B cell (primary cell): Measurements from ENCODE around the gene RAB24. TPM values are rescaled to one million over a fixed set of nuclear protein-coding genes. Genes with fewer than 3 reads are reported as not detected.

Experiments
- ATAC-seq: fragments of 200-7000 bp; cut with Tn5 transposase; one replicate; pipeline ENCODE4 v1.10.0; 2021; ENCODE audit warnings: low read depth, mild to moderate bottlenecking, moderate number of reproducible peaks, moderate library complexity
- CTCF ChIA-PET: fragments of 350-600 bp; sonication (Branson Sonifier 250); formaldehyde crosslinking; loops from one replicate; lab custom pipeline; 2021; ENCODE audit warnings: antibody characterized with exemption, inconsistent platforms; lab: Charles Lee
- POLR2A ChIA-PET: fragments of 350-600 bp; sonication (Branson Sonifier 250); formaldehyde crosslinking; loops from one replicate; lab custom pipeline; 2021; ENCODE audit warnings: antibody characterized with exemption; lab: Charles Lee
- DNase-seq: peaks from one replicate; pipeline ENCODE4 v3.0.0; 2013
- H2AFZ ChIP-seq: 2 replicates; pipeline ENCODE4 v1.6.1; 2012; ENCODE audit warnings: mild to moderate bottlenecking, low read depth, low read length; ENCODE audit not compliant: insufficient read depth, poor library complexity, severe bottlenecking
- H3K27ac ChIP-seq, 2 donors: 1 replicate in 1 of 2; 2 replicates in 1 of 2; pipeline ENCODE4 v1.5.1; 2012 to 2013; ENCODE audit warnings: low read length in 2 of 2, mild to moderate bottlenecking in 2 of 2, moderate library complexity in 1 of 2
- H3K27me3 ChIP-seq, 4 experiments: fragments of 200-600 bp in 1 of 4; sonication (generic) in 1 of 4; replicated peaks in 1 of 4; 1 replicate in 2 of 4; 2 replicates in 2 of 4; pipeline versions ENCODE4 v1.6.1 to v1.7.0; 2013 to 2016; ENCODE audit warnings: low read length in 3 of 4, mild to moderate bottlenecking in 2 of 4, mixed read lengths in 1 of 4, moderate library complexity in 1 of 4; ENCODE audit not compliant: insufficient read depth in 4 of 4, control insufficient read depth in 3 of 4; ENCODE audit errors: control extremely low read depth in 1 of 4
- H3K36me3 ChIP-seq, 2 experiments: replicated peaks in 1 of 2; 1 replicate in 1 of 2; 2 replicates in 1 of 2; pipeline versions ENCODE4 v1.6.1 to v1.7.1; 2013; ENCODE audit warnings: low read length in 1 of 2; ENCODE audit not compliant: insufficient read depth in 2 of 2, control insufficient read depth in 1 of 2; ENCODE audit errors: control extremely low read depth in 1 of 2, extremely low read depth in 1 of 2
- H3K4me1 ChIP-seq, 2 donors: fragments of 200-600 bp in 1 of 2; sonication (generic) in 1 of 2; 1 replicate in 1 of 2; 2 replicates in 1 of 2; pipeline versions ENCODE4 v1.5.1 to v1.6.1; 2013 to 2017; ENCODE audit warnings: low read length in 2 of 2; ENCODE audit not compliant: control insufficient read depth in 2 of 2, insufficient read depth in 2 of 2
- H3K4me2 ChIP-seq: replicated peaks from 2 replicates; pipeline ENCODE3; 2012; ENCODE audit warnings: mild to moderate bottlenecking, low read depth, low read length; ENCODE audit not compliant: poor library complexity, severe bottlenecking
- H3K4me3 ChIP-seq, 5 experiments: fragments of 200-600 bp in 1 of 5; sonication (generic) in 1 of 5; 1 replicate in 3 of 5; 2 replicates in 2 of 5; pipeline versions ENCODE4 v1.5.1 to v1.7.0; 2011 to 2016; ENCODE audit warnings: low read length in 4 of 5, mild to moderate bottlenecking in 4 of 5, low read depth in 2 of 5, control low read depth in 1 of 5, moderate library complexity in 1 of 5; ENCODE audit not compliant: insufficient read depth in 1 of 5; ENCODE audit errors: control extremely low read depth in 1 of 5, extremely low read depth in 1 of 5
- H3K79me2 ChIP-seq: fragments of 200-600 bp; sonication (generic); one replicate; pipeline ENCODE4 v1.6.0; 2016; ENCODE audit warnings: low read length; ENCODE audit not compliant: control insufficient read depth, insufficient read depth
- H3K9ac ChIP-seq: fragments of 200-600 bp; sonication (generic); 2 replicates; pipeline ENCODE4 v1.6.1; 2017; ENCODE audit warnings: mild to moderate bottlenecking, low read length, moderate library complexity
- H3K9me3 ChIP-seq, 3 donors: one replicate each; pipeline versions ENCODE4 v1.6.1 to v1.7.1; 2013; ENCODE audit warnings: low read length in 2 of 3; ENCODE audit not compliant: control insufficient read depth in 2 of 3, insufficient read depth in 1 of 3; ENCODE audit errors: control extremely low read depth in 1 of 3
- H4K20me1 ChIP-seq: 2 replicates; pipeline ENCODE4 v1.6.0; 2012; ENCODE audit warnings: mild to moderate bottlenecking, low read length; ENCODE audit not compliant: insufficient read depth, control insufficient read depth, poor library complexity, severe bottlenecking
- H3K27ac Mint-ChIP-seq: one replicate; pipeline ENCODE4 v1.8.0; 2021; ENCODE audit warnings: mixed read lengths
- H3K27me3 Mint-ChIP-seq: one replicate; pipeline ENCODE4 v1.8.0; 2021; ENCODE audit warnings: mixed read lengths
- H3K4me1 Mint-ChIP-seq: one replicate; pipeline ENCODE4 v1.8.0; 2021; ENCODE audit warnings: mixed read lengths
- H3K4me3 Mint-ChIP-seq: one replicate; pipeline ENCODE4 v1.8.0; 2021; ENCODE audit warnings: mixed read lengths
- H3K9me3 Mint-ChIP-seq: one replicate; pipeline ENCODE4 v1.8.0; 2022; ENCODE audit warnings: mixed read lengths; ENCODE audit not compliant: insufficient read depth
- CTCF ChIP-seq: fragments of 200-600 bp; IDR thresholded peaks from one replicate; pipeline ENCODE4 v1.8.0; 2022; ENCODE audit warnings: antibody characterized with exemption, mild to moderate bottlenecking
- EZH2 ChIP-seq: IDR thresholded peaks from 2 replicates; pipeline ENCODE4 v1.6.1; 2012; ENCODE audit warnings: borderline replicate concordance, low read depth, mild to moderate bottlenecking, moderate library complexity, low read length; ENCODE audit not compliant: insufficient read depth, poor library complexity, severe bottlenecking
- WGBS: methylation state at CpG from one replicate; pipeline ENCODE4 v1.1.5; 2013; ENCODE audit warnings: missing lambda C conversion rate; ENCODE audit not compliant: insufficient coverage; 5-methylcytosine and 5-hydroxymethylcytosine counted together
- intact Hi-C: fragments of 100-400 bp; cut with micrococcal nuclease; formaldehyde crosslinking; loops from one replicate; pipeline ENCODE4 v1.10.0; 2022
- polyA plus RNA-seq: library from polyadenylated mRNA; depleted of rRNA; stranded (reverse); fragments of >200 nt; gene quantifications from 2 replicates; pipeline ENCODE4 v1.2.3, GENCODE V29; 2012
- total RNA-seq, 2 donors: library from RNA; stranded (reverse); fragments of 120-200 nt in 1 of 2; gene quantifications; 1 replicate in 1 of 2; 2 replicates in 1 of 2; pipeline versions ENCODE4 v1.2.3 to v1.2.4, GENCODE V29; 2013 to 2022

Gene RAB24
- total and polyA plus RNA-seq, 2 donors (not counting 1 experiment from before 2014, with no cell fraction given): 38.3 to 147 TPM

- H4K20me1 ChIP-seq: peaks cover 56% of the 10 kb centered on the region
- Mint-ChIP-seq H3K4me1 (peaks cover 38% of the 10 kb centered on the region), H3K27me3 (no peaks in the 10 kb centered on the region), H3K27ac (no peak overlapping the region), H3K4me3 (no peak overlapping the region), H3K9me3 (no peaks in the 10 kb centered on the region)
- H2AFZ ChIP-seq: no peak overlapping the region
- intact Hi-C loops: loop anchor here (10.0 kb wide), 1 partner anchor 799 kb away; the partner anchor contains the start of gene N4BP3
- H3K4me2 ChIP-seq: no peak overlapping the region
- TF ChIP-seq EZH2 (no peak), CTCF (no peak)
- peaks cover 21 to 31% of the 10 kb centered on the region in 2 donors for H3K4me1 ChIP-seq
- ChIA-PET CTCF (interaction anchor here (0.8 to 2.3 kb wide), 10 partner anchors 9 to 201 kb away, joined by 3 to 8 read pairs (median 3); no protein-coding TSS in a partner anchor), POLR2A (no interaction called here)
- no peak for ATAC-seq
- H3K36me3 ChIP-seq: peaks cover 0 to 1% of the 10 kb centered on the region in 2 experiments
- no peaks in the 10 kb centered on the region for H3K27me3 ChIP-seq
- H3K79me2 ChIP-seq: peaks cover 26% of the 10 kb centered on the region
- no peak overlapping the region for H3K9ac ChIP-seq
- WGBS: 94% methylated on average over 7 of the region's 7 CpGs
- no peak overlapping the region for H3K27ac ChIP-seq
- no peaks in the 10 kb centered on the region for H3K9me3 ChIP-seq
- no peak overlapping the region for H3K4me3 ChIP-seq
- DNase-seq: no peak
These were observed 11.9 kb upstream of the RAB24 start for GRCh38 chr5:177315411-177315810.
